ENCODE data around the gene ZNF677. TPM values are rescaled to one million over a fixed set of nuclear protein-coding genes. Genes with fewer than 3 reads are reported as not detected.
"Not testable (repeated sequence)": the region's sequence is repeated elsewhere in the genome, so short reads cannot be mapped to it uniquely, and the experiment has no call there.

The ZNF677 gene
- total RNA-seq, 6 experiments from 2014 or later = 7.6 to 17.1 (median 14.9) TPM

DNA sequence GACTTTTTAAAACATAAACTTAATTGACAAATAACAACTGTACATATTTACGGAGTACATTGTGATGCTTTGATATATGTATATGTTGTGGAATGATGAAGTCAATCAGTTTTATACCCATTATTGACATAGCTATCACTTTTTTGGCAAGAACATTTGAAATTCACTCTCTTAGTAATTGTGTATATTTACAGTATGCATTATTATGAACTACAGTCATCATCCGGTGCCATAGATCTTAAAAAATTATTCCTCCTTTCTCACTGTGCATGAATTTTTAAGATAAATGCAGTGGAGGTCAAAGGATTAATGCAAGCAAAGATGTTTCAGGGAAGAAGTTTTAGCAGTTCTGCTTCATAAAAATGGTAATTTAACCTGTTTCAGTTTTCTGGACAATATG, 20.8 kb upstream of the ZNF677 start:
- Mint-ChIP-seq H3K27me3 (ENCODE audit: insufficient read depth) (peaks cover 2% of the 10 kb centered on the region), H3K36me3 (ENCODE audit: low read depth) (0 out of 2 replicates have a peak, but pooled peaks cover 8% of the 10 kb centered on the region), H3K4me3 (no peak overlapping the region), H3K27ac (no peak overlapping the region), H3K9me3 (peaks cover 53% of the 10 kb centered on the region), H3K4me1 (ENCODE audit: low read depth) (no peaks in the 10 kb centered on the region)
- TF ChIP-seq, protein P1, sequence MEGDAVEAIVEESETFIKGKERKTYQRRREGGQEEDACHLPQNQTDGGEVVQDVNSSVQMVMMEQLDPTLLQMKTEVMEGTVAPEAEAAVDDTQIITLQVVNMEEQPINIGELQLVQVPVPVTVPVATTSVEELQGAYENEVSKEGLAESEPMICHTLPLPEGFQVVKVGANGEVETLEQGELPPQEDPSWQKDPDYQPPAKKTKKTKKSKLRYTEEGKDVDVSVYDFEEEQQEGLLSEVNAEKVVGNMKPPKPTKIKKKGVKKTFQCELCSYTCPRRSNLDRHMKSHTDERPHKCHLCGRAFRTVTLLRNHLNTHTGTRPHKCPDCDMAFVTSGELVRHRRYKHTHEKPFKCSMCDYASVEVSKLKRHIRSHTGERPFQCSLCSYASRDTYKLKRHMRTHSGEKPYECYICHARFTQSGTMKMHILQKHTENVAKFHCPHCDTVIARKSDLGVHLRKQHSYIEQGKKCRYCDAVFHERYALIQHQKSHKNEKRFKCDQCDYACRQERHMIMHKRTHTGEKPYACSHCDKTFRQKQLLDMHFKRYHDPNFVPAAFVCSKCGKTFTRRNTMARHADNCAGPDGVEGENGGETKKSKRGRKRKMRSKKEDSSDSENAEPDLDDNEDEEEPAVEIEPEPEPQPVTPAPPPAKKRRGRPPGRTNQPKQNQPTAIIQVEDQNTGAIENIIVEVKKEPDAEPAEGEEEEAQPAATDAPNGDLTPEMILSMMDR (IDR thresholded peaks at IDR 0.05) = no peak
- DNase-seq = no peak

DNA sequence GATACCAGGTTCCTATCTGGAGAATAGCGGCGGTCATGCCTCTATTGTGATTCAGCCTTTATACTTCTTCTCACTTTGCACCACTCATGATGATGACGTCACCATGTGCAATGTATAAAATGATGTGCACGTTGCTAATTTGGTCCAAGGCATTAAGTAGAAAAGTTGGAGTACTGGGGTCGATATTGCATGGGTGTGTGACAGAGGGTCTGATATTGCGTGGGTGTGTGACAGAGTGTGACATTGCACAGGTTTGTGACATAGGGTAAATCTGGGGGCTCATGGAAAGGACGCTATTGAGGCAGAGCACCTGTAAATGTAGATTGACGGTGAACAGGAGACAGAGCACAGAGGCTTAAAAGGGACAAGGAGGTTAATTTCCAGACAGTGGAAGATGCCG, 17.4 kb upstream of the ZNF677 start:
- TF ChIP-seq, protein P1 (IDR thresholded peaks at IDR 0.05) = no peak

DNA sequence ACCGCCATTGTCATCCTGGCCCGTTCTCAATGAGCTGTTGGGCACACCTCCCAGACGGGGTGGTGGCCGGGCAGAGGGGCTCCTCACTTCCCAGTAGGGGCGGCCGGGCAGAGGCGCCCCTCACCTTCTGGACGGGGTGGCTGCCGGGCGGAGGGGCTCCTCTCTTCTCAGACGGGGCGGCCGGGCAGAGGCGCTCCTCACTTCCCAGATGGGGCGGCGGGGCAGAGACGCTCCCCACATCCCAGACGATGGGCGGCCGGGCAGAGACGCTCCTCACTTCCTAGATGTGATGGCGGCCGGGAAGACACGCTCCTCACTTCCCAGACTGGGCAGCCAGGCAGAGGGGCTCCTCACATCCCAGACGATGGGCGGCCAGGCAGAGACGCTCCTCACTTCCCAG, 15.2 kb upstream of the ZNF677 start:
- not testable (repeated sequence) for H3K27ac Mint-ChIP-seq; H3K4me1 Mint-ChIP-seq (ENCODE audit: low read depth); DNase-seq; H3K36me3 Mint-ChIP-seq (ENCODE audit: low read depth); H3K4me3 Mint-ChIP-seq; H3K27me3 Mint-ChIP-seq (ENCODE audit: insufficient read depth)
- peaks cover 41% of the 10 kb centered on the region for H3K9me3 Mint-ChIP-seq

More for the DNA sequence above, 17.4 kb upstream of the ZNF677 start:
- no peak overlapping the region for H3K4me3 Mint-ChIP-seq
- H3K27me3 Mint-ChIP-seq (ENCODE audit: insufficient read depth) = peaks cover 2% of the 10 kb centered on the region
- no peak for DNase-seq
- peaks cover 45% of the 10 kb centered on the region for H3K9me3 Mint-ChIP-seq
- H3K27ac Mint-ChIP-seq = no peak overlapping the region
- 0 out of 2 replicates have a peak, but pooled peaks cover 8% of the 10 kb centered on the region for H3K36me3 Mint-ChIP-seq (ENCODE audit: low read depth)
- H3K4me1 Mint-ChIP-seq (ENCODE audit: low read depth) = no peaks in the 10 kb centered on the region

DNA sequence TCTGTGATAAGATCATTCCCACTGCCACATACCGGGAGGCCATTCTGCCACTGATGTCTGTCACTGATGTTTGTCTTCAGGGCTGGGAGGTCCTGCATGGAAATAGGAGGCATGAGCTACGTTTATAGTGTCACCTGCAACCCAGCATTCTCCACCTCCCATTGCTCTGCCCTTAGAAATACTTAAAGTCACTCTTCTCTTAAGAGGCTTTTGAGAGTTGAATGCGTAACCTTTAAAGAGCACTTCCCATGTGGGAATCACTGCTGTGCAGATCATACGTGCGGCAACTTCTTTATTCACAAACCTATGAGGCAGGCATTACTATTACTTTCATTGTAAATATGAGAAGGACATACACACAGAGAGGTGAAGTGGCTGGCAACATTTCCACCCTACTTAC, 12.9 kb upstream of the ZNF677 start, which contains the start of gene VN1R4:
VN1R4 (minus strand) TSS at position 101 of the 400 bp plus-strand sequence; CDS start at position 43, 58 bp downstream.
- H3K4me3 Mint-ChIP-seq; H3K27ac Mint-ChIP-seq; DNase-seq; H3K27me3 Mint-ChIP-seq (ENCODE audit: insufficient read depth); H3K36me3 Mint-ChIP-seq (ENCODE audit: low read depth); H3K4me1 Mint-ChIP-seq (ENCODE audit: low read depth): not testable (repeated sequence)
- peaks cover 40% of the 10 kb centered on the region for H3K9me3 Mint-ChIP-seq

DNA sequence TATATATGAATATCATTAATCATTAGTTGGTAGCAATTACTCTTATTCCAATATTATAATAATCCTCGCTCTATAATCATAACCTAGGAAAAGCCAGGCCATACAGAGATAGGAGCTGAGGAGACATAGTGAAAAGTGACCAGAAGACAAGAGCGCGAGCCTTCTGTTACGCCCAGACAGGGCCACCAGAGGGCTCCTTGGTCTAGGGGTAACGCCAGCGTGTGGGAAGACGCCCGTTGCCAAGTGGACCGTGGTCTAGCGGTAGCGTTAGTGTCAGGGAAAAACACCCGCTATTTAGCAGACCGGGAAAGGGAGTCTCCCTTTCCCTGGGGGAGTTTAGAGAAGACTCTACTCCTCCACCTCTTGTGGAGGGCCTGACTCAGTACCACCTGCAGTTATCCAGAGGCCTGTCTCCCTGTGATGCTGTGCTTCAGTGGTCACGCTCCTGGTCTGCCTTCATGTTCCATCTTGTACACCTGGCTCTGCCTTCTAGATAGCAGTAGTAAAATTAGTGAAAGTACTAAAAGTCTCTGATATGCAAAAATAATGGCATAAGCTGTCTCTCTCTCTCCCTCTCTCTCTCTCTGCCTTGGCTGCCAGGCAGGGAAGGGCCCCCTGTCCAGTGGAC, 3.2 kb upstream of the ZNF677 start, which contains the start of gene VN1R2:
VN1R2 (plus strand) TSS at position 578 of the 628 bp plus-strand sequence. CDS start 84 bp downstream, outside the sequence.
- not testable (repeated sequence) for H3K27ac Mint-ChIP-seq; H3K27me3 Mint-ChIP-seq (ENCODE audit: insufficient read depth); H3K4me3 Mint-ChIP-seq; DNase-seq; H3K4me1 Mint-ChIP-seq (ENCODE audit: low read depth)
- Mint-ChIP-seq H3K36me3 (ENCODE audit: low read depth) (peaks cover 15% of the 10 kb centered on the region), H3K9me3 (peaks cover 38% of the 10 kb centered on the region)

DNA sequence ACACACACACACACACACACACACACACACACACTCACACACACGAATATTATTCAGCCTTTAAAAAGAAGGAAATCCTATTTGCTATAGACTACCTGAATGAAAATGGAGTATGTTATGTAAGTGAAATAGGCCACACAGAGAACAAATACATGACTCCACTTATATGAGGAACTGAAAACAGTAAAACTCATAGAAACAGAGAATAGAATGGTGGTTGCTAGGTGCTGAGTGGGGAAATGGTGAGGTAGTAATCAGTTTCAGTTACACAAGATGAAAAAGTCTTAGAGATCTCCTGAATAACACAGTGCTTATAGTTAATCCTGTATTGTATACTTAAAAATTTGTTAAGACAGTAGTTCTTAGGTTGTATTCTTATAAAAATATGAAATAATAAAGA, 8.2 kb downstream of the ZNF677 start:
- H3K27me3 Mint-ChIP-seq (ENCODE audit: insufficient read depth) = no peaks in the 10 kb centered on the region
- no peak for DNase-seq
- H3K4me1 Mint-ChIP-seq (ENCODE audit: low read depth) = no peaks in the 10 kb centered on the region
- H3K27ac Mint-ChIP-seq = no peak overlapping the region
- peaks cover 85% of the 10 kb centered on the region for H3K36me3 Mint-ChIP-seq (ENCODE audit: low read depth)
- TF ChIP-seq, protein P1 (IDR thresholded peaks at IDR 0.05) = no peak
- no peak overlapping the region for H3K4me3 Mint-ChIP-seq
- H3K9me3 Mint-ChIP-seq = peaks cover 83% of the 10 kb centered on the region

DNA sequence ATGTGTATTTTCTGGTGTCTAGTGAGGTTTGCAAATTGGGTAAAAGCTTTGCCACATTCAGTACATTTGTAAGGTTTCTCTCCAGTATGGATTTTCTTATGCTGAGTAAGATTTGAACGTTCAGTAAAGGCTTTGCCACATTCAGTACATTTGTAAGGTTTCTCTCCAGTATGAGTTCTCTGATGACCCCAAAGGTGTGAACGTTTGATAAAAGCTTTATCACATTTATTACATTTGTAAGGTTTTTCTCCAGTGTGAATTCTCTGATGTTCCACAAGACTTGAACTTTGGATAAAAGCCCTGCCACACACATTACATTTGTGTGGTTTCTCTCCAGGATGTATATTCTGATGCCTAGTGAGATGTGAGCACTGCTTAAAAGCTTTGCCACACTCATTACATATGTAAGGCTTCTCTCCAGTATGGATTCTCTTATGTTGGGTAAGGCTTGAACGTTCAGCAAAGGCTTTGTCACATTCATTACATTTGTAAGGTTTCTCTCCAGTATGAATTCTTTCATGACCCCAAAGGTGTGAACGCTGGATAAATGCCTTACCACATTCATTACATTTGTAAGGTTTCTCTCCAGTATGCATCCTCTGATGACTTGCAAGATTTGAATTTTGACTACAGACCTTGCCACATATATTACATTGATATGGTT, 17.4 kb downstream of the ZNF677 start:
- no peak overlapping the region for H3K27ac Mint-ChIP-seq
- no peak overlapping the region for H3K4me3 Mint-ChIP-seq
- TF ChIP-seq, protein P1 (IDR thresholded peaks at IDR 0.05) = no peak
- H3K27me3 Mint-ChIP-seq (ENCODE audit: insufficient read depth) = no peaks in the 10 kb centered on the region
- H3K9me3 Mint-ChIP-seq = peaks cover 94% of the 10 kb centered on the region
- no peak for DNase-seq
- peaks cover 72% of the 10 kb centered on the region for H3K36me3 Mint-ChIP-seq (ENCODE audit: low read depth)
- no peaks in the 10 kb centered on the region for H3K4me1 Mint-ChIP-seq (ENCODE audit: low read depth)

Data from HFFc6 (cell line).